Kidney epithelial cell (primary cell): ENCODE data around the gene GLDN. TPM values are rescaled to one million over a fixed set of nuclear protein-coding genes. Genes with fewer than 3 reads are reported as not detected.

ENCODE experiments used
- DNase-seq: peaks from one replicate; pipeline ENCODE4 v3.0.0-alpha.2; 2010; ENCODE audit warnings: low read depth
- H3K27me3 ChIP-seq: 2 replicates; pipeline ENCODE4 v1.6.0; 2011; ENCODE audit warnings: low read length; ENCODE audit not compliant: control insufficient read depth, insufficient read depth
- H3K36me3 ChIP-seq: 2 replicates; pipeline ENCODE4 v1.5.1; 2011; ENCODE audit warnings: low read length; ENCODE audit not compliant: control insufficient read depth, insufficient read depth
- H3K4me3 ChIP-seq: 2 replicates; pipeline ENCODE4 v1.5.1; 2011; ENCODE audit warnings: low read depth, mild to moderate bottlenecking, control low read depth, low read length
- CTCF ChIP-seq: IDR thresholded peaks from 2 replicates; pipeline ENCODE4 v1.5.1; 2011; ENCODE audit warnings: mild to moderate bottlenecking, moderate library complexity, low read length, control low read depth, inconsistent platforms; ENCODE audit not compliant: insufficient read depth, poor library complexity, severe bottlenecking
- total RNA-seq: library from RNA; depleted of rRNA; stranded (reverse); fragments of >200 nt; gene quantifications from 2 replicates; pipeline ENCODE4 v1.2.3, GENCODE V29; 2015

The GLDN gene
- total RNA-seq, 1 donor from 2014 or later: not detected

DNA sequence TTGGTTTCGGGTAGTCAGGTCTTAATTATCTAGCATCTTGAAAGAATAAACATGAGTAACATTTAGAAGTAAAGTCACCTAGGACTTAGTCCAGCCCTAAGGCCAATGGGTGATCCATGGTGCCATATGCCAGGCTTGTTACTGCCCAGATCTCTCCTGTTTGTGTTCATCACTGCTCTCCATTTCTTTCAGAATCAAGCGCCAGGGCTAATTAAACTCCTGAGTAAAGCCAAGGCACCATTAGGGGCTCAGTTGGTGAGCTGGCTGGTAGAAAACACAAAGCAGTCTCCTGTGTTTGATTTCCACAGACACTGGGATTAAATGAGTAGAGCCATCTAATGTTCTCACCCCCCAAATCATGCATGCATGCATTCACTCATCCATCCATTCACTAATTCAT lies 14.4 kb upstream of the GLDN start:
- TF ChIP-seq CTCF: no peak
- no peaks in the 10 kb centered on the region for H3K36me3 ChIP-seq
- H3K27me3 ChIP-seq: no peaks in the 10 kb centered on the region
- DNase-seq: no peak
- H3K4me3 ChIP-seq: no peak overlapping the region

DNA sequence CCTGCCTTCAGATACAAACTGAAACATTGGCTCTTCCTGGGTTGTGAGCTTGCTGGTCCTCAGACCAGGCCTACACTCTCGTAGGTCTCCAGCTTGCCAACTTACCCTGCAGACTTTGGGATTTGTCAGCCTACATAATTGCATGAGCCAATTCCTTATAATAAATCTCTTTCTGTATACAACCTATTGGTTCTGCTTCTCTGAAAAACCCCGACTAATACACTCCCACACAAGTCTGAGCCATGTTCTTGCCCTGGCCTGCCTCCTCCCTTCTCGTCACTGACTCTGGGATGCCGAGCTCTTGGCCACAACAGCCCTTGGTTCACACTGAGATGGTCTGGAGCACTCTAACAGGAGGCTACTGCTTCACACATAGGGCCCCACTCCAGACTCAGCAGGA lies 12.5 kb upstream of the GLDN start:
- Histone ChIP-seq H3K4me3 (no peak overlapping the region), H3K27me3 (no peaks in the 10 kb centered on the region), H3K36me3 (no peaks in the 10 kb centered on the region)
- no peak for DNase-seq
- TF ChIP-seq CTCF: no peak

DNA sequence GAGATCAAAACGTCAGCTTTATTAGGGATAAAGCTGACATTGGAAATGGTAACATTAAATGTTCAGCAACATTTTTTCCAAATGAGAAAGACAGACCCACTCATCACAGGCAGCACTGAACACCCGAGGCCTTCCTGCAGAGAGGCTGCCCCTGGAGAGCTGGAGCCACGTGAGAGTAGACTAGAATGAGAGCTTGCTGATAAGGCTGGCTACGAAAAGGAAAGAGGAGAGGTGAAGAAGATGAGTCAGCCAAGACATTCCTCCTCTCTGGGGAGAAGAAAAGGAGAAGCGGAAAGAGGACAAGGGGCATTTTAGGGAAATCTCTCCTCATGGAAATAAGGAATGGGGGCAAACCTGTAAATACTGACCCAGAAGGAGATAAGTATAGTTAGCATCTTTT lies 10.3 kb upstream of the GLDN start:
- no peak overlapping the region for H3K4me3 ChIP-seq
- no peaks in the 10 kb centered on the region for H3K36me3 ChIP-seq
- no peak for TF ChIP-seq CTCF
- no peak for DNase-seq
- no peaks in the 10 kb centered on the region for H3K27me3 ChIP-seq

GRCh38 chr15:51332206-51333147 lies 9.0 kb upstream of the GLDN start:
- Histone ChIP-seq H3K36me3 (no peaks in the 10 kb centered on the region), H3K27me3 (no peaks in the 10 kb centered on the region), H3K4me3 (no peak overlapping the region)
- no peak for DNase-seq
- TF ChIP-seq CTCF: no peak

DNA sequence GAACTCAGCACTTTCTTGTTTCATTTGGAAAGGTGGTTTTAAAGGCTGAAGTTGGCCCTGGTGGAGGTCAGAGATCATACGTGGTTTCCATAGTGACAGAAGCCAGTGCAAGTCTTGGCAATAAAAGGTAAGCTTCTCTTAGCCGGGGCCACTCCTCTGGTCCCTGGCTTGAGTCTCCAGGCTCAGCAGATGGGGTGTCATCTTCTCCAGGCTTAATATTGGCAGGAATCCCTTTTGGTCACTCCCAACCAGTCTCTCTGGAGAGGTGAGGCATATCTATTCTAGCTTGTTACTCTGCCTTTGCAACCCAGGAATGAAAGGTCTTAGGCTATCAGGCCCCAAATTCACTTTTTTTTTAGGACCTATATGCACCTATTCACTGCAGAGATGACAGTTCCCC lies 7.9 kb upstream of the GLDN start:
- TF ChIP-seq CTCF: no peak
- no peaks in the 10 kb centered on the region for H3K36me3 ChIP-seq
- H3K4me3 ChIP-seq: no peak overlapping the region
- DNase-seq: no peak
- H3K27me3 ChIP-seq: no peaks in the 10 kb centered on the region
